CD4-positive, alpha-beta T cell treated with Interleukin-1 beta for 1 hour (primary cell): ENCODE measurements around the gene SLC45A1.

Experiments used
- DNase-seq, 2 donors: peaks; one replicate each; pipeline ENCODE4 v3.0.0-alpha.2; 2020 to 2022

SLC45A1 gene

DNA sequence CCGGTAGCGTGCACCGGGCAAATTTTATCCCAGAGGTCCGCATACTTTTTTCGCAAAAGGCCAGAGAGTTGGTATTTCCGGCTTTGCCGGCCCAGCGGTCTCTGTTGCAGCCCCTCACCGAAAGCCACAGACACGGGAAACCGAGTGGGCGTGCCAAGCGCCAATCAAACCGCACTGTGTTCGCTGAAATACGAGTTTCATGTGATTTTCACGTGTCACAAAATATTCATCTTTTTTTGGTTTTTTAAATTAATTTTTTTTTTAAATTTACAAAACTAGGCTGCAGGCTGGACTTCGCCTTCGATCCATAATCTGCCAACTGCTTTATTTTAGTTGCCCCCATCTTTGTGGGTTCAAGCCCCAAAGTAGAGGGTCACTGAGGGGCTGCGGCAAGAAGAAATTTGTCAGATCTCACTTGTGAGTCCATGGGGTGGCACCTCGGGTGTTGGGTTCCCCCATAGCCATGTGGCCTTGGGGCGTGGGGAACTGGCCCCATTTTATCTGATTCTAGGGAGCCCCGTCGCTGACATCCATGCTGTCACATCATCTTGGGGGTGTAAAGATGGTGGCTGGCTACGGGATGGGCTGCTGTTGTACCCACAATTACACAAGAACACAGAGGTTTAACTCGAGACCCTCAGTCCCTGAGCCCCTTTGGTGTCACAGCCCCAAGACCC lies 20.8 kb downstream of the SLC45A1 start:
- DNase-seq: no peak

DNA sequence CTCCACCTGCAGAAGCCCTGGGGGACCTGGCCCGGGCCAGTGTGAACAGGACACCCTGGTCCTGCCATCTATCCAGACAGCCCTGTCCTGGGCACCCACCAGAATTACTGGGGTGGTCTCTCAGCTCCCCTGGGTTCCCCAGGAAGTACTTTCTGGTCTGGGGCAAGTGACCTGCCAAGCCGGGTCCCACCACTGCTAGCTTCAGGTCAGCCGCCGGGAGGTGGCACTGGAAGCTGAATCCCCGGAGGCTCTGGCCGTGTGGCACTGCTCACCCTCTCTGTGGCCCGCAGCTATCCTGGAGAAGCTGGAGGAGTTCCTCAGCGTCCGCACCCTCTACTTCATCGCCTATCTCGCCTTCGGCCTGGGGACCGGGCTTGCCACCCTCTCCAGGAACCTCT lies 21.3 kb downstream of the SLC45A1 start:
- no peak for DNase-seq

DNA sequence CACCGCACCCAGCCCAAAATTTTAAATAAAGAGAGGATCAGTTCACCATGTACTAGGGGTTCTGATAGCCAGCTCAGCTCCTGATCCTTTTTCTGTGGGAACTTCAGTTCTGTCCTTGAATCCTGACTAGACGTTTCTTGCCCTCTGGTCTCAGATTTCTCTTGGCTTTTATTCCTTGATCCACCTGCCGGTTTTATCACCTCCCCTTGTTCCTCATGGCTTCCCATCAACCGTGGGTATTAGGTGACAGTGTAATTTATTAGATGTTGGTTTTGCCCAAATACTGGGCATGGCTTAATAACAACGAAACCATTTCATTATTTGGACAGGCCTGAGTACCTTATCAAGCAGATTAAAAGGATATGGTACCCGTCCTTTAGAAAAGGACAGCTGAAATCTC lies 22.5 kb downstream of the SLC45A1 start:
- no peak for DNase-seq

DNA sequence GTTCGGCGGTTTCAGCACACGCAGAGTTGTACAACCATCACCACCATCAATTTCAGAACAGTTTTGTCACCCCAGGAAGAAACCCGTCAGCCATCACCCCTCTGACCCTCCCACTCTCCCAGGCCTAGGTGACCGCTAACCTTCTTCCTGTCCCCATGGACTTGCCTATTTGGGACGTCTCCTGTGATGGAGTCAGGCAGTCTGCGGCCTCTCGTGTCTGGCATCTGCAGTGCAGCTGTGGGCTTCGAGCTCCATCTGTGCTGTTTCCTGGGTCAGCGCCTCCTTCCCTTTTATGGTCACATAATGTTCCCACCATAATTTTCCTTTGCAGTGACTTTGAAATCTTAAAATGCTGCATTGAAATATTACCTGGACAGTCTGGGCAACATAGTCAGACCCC lies 24.4 kb downstream of the SLC45A1 start:
- no peak for DNase-seq

DNA sequence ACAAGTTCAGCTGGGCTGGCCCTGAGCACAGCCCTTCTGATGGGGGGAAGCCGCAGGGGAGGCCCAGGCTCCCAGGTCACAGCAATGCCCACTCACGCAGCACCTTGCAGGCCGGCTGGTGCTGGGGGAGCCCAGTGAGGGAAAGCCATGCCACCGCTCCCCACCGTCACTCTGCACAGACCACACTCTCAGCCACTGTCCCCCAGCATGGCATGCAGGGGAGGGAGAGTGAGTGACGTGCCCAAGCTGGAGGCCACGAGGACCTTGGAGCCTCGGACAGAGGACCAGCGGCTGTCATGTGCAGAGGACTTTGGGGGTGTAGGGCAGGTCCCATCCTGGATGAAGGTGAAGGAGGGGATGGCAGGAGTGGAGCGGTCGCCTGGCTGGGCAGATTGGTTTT lies 25.1 kb downstream of the SLC45A1 start:
- DNase-seq: no peak

DNA sequence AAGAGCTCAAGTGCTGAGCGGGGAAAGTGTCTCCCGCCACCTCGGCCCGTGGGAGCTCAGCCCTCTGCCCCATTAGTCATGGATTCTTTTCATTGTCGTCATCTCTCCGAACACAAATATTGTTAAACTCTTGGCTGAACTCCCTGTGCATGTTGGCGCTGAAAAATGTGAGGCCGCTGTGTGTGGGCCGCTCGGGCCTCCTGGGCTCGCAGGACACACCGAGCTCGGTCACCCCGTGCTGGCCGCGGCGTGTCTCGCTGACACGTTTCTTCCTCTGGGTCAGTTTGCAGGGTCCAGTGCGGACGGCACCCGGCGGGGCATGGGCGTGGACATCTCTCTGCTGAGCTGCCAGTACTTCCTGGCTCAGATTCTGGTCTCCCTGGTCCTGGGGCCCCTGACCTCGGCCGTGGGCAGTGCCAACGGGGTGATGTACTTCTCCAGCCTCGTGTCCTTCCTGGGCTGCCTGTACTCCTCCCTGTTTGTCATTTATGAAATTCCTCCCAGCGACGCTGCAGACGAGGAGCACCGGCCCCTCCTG lies 25.6 kb downstream of the SLC45A1 start:
- no peak for DNase-seq

DNA sequence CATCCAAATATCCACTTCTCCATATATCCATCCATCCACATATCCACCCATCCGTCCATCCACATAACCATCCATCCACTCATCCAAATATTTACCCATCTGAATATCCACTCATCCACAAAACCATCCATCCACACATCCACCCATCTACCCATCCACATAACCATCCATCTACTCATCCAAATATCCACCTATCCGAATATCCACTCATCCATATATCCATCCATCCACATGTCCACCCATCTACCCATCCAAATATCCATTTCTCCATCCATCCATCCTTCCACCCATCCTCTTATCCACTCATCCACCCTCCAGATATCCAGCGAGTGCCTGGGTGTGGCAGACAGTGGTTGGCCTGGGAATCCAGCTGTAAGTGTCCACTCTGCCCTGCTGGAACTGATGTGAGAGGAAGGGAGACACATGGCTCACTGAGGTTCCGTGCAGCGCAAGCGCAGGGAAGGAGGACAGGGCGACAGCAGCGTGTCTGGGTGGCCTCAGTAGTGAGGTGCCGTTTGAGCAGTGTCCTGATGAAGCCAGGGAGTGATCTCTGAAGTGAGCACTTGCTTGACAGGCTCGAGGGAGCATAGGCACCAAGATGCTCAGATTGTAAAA lies 27.1 kb downstream of the SLC45A1 start:
- no peak for DNase-seq

DNA sequence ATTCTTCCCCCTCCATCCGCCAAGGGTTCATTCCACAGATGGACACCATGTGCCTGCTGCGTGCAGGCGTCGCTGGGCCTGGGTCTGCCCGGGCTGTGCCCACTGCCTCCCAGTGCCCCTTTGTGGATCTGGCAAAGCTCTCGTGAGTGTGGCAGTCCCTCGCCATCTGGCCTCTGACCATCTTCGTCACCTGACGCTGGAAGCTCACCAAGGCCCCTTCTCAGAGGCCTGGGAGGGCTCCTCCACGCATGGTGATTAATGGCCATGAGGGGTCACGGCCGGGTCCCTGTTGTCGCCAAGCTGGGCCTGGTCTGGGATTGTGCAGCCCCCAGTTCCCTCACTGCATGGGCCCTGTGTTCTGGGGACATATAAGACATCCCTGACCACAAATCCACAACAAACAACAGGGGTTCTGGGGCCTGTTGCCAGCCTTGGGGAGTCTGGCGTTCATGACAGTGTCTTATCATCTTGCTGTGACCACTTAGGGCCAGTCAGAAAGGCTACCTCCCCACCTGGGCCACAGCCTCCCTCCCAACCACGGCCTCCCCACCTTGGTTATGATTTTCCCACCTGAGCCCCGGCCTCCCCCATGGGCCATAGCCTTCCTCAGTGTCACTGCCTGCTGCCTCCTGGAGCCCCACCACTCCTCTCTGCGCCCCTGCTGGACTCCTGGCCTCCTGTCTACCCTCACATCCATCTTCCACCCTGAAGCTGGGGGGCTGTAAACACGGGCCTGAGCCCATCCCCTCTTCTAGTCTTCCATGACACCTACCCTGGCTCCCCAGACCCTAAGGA lies 27.9 kb downstream of the SLC45A1 start:
- DNase-seq: no peak

DNA sequence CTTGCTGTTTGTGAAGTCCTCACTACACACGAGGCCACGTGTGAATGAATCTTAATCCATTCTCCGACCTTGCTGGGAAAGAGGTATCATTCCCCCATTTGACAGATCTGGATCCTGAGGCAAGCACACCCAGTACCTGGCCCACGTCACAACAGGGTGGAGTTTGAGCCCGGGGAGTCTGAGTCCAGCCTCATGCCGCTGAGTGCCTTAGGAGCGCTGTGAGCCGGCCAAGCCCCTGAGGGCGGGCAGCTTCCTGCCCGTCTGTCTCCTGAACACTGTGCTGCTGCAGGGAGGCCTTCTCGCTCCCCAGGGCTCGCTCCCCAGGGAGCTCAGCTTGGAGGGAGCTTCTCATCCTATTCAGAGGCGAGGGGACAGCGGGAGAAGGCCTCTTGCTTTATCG lies 29.7 kb downstream of the SLC45A1 start:
- DNase-seq: no peak

DNA sequence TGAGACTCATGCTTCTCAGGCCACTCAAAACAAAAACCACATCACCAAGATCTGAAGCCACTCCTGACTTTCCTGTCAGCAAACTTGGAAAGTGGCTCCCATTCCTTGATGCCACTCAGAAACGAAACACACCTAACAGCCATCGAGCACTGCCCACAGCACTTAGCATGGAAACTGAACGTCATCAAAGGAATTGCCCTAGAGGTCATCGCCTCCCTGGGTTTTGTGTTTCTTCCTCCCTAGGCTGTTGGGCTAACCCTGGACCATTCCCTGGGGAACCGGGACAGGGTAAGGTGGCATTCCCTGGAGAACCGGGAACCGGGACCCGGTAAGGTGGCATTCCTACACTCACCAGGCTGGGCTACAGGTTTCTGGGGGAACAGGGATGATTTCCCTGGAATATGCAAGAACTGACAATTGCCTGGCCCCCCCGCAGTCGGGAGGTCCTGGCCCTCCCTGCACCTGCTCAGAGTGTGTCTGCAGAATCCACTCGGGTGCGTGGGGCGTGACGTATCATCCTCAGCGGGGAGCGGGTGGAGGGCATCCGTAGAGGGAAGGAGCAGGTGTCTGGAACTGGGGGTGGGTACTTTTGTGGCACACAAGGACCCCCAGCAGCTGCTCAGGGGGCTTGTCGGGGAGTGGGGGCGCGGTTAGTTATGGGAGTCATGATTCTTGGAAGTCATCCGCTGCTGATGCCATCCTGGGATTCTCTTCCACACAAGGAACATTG lies 30.3 kb downstream of the SLC45A1 start:
- no peak for DNase-seq

DNA sequence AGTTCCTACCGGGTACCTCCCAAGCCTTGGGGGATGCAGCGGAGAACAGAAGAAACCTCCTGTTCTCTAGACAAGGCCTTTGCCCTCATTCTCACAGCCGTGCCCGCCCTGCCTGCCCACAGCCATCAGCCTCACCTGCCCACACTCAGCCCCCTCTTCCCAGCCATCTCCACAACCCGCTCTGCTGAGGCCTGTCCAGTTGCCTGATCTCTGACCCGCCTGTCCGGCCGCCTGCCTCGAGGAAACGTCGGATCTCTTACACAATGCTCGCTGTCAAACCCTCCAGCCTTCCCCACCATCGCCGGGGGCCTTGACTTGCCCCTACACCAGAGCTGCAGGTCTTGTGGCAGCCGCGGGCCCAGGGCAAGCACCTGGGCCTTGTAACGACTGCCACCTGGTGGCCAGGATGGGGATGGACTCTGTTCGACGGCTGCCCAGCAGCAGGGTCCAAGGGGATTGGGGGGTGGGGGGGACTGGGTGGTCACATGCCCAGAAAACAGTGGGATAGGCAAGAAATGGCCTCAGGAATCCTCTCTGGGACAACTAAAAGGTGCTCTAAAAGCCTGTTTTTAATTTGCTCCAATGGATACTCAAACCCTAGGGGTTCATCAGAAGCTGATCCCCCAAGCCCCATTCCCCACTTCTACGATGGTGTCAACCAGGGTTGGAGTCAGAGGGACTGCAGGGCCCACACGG lies 31.0 kb downstream of the SLC45A1 start:
- DNase-seq: peak; percentile 72 to 73

DNA sequence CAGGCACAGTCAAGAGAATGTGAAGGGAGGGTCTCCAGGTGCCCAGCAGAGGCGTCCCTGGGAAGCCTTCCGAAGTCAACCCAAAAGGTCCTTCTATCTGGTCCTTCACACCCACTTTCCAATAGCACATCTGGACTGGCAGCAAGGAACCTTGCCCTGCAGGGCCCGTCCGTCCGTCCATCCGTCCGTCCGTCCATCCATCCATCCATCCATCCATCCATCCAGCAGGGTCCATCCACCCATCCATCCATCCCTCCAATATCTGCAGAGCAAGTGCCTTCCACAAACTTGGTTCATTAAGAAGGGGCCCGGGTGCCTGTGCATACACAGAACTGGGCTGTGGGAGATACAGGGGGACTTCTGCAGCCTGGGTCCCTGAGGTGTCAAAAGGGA lies 31.6 kb downstream of the SLC45A1 start:
- no peak for DNase-seq

DNA sequence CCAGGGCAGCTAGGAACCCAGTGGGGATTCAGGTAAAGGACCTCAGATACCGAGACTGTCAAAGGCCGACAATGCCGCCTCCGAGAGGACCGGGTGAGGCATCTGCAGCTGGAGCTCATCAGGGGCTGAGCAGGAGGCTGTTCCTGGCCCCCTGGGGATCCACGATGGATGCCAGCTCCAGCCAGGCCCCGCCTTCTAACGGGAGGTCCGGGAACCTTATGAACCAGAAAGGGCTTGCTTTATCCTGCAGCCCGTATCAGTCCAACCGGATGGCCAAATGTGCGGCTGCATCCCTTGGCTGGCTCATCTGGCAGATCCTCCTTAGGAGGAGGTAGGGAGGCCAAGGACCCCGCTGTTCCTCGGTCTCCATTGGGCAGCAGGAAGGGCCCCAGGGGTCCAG lies 32.0 kb downstream of the SLC45A1 start:
- no peak for DNase-seq

DNA sequence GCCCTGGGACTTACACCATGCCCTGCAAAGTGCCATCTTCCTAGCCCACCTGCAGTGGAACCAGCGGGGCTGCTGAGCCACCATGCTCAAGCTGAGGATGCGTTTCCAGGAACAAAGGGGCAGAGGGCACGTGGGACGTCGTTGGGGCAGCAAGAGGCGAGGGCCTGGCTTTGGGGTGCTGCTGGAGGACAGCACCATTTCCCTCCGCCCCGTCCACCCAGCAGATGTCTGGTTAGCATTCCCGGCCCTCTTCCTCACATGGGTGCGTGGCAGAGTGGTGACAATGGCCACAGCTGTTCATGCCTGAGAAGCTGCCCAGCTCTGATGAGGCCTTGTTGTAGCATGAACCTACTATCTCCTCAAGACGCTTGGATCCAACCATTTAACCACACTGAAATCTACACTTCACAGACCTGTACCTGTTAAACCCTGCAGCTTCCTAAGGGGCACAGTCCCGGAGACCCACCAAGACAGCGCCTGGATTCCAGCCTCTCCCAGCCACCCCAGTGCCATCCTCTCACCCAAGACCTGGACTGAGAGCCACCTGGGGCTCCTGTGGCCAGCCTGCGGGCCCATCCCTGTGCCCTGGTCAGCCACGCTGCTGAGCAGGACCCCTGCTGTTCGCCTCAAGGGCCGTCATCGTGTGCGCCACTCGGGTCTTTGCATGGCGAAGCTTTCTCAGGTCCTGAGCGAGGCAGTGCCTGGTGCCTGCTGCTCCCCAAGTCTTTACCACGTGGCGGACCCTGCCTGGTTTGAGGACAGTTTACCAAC lies 33.2 kb downstream of the SLC45A1 start:
- DNase-seq: no peak

DNA sequence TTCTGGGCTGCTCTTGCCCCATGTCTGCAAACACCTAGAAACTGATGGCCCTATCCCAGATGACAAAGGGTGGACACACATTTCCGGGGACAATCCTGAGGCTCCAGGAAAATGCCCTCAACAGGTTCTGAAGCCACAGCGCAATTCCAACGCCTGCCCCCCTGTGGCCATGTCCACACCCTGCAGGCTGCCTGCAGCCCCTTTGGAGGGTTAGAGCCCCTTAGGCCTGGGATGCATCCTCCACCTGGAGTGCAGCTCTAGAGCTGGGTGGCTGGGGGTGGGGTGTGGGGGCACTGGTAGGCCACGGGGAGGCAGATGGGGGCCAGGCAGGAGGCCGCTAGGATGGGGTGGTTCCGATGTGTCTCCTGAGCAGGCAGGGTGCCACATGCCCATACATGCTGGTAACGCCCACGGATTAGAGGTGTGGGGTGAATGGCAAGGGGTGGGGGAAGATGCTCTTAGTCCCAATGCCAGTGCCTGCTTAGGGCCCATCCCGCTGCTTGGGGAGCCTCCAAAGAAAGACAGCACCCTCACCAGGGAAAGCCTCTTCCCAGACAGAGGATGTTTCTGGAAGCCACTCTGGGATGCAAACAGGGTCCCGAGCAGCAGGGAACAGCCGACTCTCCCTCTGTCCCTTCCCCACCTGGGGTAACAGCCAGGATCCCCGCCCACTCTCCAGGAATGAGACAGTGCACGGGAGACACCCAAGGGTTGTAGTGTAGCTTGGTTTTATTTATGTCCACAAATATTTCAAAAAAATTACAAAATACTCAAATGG lies 34.0 kb downstream of the SLC45A1 start:
- DNase-seq: peak; percentile 11

DNA sequence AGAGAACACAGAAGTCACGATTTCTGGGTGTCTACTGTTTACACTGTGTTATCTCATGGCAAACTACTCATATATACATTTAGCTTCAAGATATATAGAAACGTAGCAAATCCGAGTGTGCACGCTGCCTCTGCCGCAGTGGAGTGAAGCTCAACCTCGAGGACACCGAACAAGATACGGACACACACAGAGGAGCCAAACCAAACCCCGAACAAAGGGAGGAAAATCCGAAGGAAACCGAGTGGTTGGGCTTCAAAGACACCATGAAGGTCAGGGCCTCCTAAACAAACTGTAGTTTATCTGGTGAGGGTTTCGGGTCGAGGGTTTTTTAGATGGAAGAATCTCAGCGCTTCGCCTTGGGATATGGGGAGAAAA lies 34.5 kb downstream of the SLC45A1 start:
- no peak for DNase-seq

DNA sequence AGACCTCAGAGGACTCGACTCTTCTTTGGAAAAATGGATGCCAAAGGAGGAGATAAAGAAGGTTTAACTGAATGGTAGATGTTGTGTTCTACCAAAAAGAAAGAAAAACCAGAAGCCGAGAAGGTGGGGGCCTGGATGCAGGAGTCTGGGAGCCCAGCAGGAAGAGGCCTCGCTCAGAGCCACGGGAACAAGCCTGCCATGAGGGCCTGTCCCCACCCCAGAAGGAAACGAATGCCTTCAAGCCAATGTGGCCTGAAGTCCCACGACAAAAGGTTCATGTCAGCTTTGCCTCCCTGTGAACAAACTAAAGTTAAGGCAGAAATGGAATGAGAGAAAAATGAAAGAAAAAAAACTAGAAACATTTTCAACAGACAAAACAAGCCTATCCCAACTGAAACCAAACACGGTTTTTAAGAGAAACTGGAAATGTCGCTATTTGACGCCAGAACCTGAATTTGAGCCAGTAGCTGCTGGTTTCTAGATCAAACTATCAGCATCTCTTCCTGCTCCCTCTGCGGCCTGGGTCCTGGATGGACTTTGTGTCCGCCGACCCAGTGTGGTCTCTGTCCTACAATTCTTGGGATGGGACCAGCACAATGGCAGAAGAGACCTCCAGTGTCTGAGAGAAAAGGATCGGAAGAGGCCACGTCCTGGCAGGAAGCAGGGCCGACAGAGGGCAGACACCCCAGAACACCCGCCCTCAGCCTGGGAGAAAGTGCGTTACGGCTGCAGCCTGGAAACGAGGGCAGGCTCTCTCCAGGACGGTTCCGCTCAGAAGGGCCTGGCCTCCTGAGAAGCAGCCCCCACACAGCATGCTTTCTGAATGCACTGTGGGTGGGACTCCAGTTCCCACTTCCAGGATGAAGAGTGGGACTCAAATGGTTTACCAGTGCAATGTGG lies 35.2 kb downstream of the SLC45A1 start:
- DNase-seq: no peak

DNA sequence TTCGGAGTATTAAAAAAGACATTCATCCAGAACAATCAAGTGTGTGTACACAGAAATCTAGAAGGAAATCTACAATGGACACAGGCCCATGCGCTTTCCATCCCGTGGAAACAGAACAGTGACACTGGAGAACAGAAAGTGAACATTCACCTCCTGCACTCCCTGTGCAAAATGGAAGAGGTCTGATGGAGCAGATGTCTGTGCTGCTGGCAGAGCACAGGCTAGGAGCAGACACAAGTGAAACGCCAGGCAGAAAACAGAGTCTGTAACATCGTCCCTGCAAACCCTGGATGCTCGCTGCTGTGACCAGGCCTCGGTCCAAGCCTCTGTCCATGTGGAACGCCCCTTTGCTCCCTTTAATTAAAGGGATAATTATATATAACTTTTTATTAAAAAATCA lies 36.1 kb downstream of the SLC45A1 start:
- no peak for DNase-seq

DNA sequence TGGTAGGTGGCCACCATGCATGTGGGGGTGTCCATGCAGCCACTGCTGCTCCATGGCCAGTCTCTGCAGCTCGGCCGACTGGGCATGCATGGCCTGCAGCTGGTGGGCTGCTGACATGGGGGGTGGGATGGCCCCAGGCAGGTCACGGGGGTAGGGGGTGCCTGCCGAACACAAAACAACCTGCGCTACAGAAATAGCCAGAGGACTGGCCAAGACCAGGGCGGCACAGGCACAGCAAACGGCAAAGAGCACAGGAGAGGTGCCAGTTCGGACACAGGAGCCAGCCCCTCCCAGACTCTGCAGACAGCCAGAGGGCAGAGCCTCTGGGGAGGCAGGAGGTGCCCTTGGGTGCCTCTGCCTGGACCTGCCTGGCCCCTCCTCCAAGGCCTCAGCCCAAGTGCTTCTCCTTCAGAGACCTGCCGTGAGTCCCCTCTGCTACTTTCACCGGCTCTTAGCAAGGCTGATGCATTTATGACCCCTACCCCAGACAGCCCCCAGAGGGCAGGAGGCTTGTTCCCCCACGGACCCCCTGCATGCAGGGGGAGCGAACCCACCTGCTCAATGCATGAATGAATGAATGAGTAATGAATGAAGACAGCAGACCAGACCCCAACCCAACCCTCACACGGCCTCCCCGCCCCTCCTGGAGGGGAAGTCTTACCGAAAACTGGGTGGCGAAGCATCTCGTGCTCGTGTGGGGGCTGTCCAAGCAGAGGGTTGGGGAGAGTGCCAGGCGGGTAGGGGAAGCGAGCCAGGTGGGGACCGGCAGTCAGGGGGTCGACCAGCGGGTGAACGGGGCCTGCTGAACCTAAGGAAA lies 37.7 kb downstream of the SLC45A1 start:
- DNase-seq: no peak
